ENCODE data around the gene PRR36.

Gene PRR36

GRCh38 chr19:7830823-7831222, 43.4 kb downstream of the PRR36 start:
- WGBS, 2 donors (ENCODE audit: extremely low coverage in 2 of 2, insufficient read length in 2 of 2, insufficient replicate concordance in 1 of 2) = no CpG with 5 or more reads among the region's 7 CpGs
- peaks cover 0 to 10% (median 0%) of the 10 kb centered on the region in 3 experiments for H3K27me3 ChIP-seq (ENCODE audit: control insufficient read depth in 3 of 3, insufficient read depth in 3 of 3, low read depth in 1 of 3, low read length in 3 of 3)
- no peak overlapping the region for H3K23ac ChIP-seq (ENCODE audit: low read depth, low read length, poor library complexity)
- H3K18ac ChIP-seq (ENCODE audit: low read length) = no peak overlapping the region
- no peak overlapping the region for H3K4ac ChIP-seq (ENCODE audit: low read length)
- peak overlapping the region in 1 of 2 donors; percentile 60 for H3K4me3 ChIP-seq (ENCODE audit: low read length in 2 of 2)
- peaks cover 2% of the 10 kb centered on the region for H3K79me1 ChIP-seq (ENCODE audit: low read depth, low read length)
- H2BK12ac ChIP-seq (ENCODE audit: low read length) = no peak overlapping the region
- H3K4me2 ChIP-seq (ENCODE audit: insufficient read depth, low read length, poor library complexity, severe bottlenecking) = peak overlapping the region; percentile 80
- no peaks in the 10 kb centered on the region for H3K9me3 ChIP-seq (replicated peaks in 1 of 2; ENCODE audit: control insufficient read depth in 2 of 2, insufficient read depth in 1 of 2, low read depth in 1 of 2, low read length in 2 of 2)
- no peak overlapping the region for H2BK120ac ChIP-seq (ENCODE audit: low read depth, low read length)
- no peak overlapping the region for H3K27ac ChIP-seq (replicated peaks; ENCODE audit: low read length)
- DNase-seq (ENCODE audit: low spot score) = no peak
- no peak overlapping the region for H2BK5ac ChIP-seq (ENCODE audit: low read length)
- H3K14ac ChIP-seq (ENCODE audit: low read length) = no peak overlapping the region
- no peak overlapping the region for H2AK5ac ChIP-seq (ENCODE audit: low read depth, low read length)
- H2AFZ ChIP-seq (ENCODE audit: low read length) = no peak overlapping the region
- H4K8ac ChIP-seq (ENCODE audit: low read depth, low read length) = no peak overlapping the region
- H3K4me1 ChIP-seq (ENCODE audit: control insufficient read depth in 2 of 2, insufficient read depth in 1 of 2, low read depth in 1 of 2, low read length in 2 of 2) = peaks cover 3 to 5% of the 10 kb centered on the region in 2 donors
- peak overlapping the region; percentile 63 for H3K9ac ChIP-seq (ENCODE audit: low read depth, low read length, poor library complexity)
- no peak overlapping the region for H4K91ac ChIP-seq (ENCODE audit: low read depth, low read length, poor library complexity)
- H2BK15ac ChIP-seq (ENCODE audit: low read length) = peak overlapping the region; percentile 43
- H3K36me3 ChIP-seq (replicated peaks in 1 of 2; ENCODE audit: control insufficient read depth in 2 of 2, insufficient read depth in 2 of 2, low read length in 2 of 2) = no peaks in the 10 kb centered on the region

- Histone ChIP-seq H3K27ac (replicated peaks; ENCODE audit: low read length) (no peak overlapping the region), H2AK5ac (ENCODE audit: low read depth, low read length) (no peak overlapping the region), H3K9ac (ENCODE audit: low read depth, low read length, poor library complexity) (no peak overlapping the region), H4K91ac (ENCODE audit: low read depth, low read length, poor library complexity) (no peak overlapping the region), H3K14ac (ENCODE audit: low read length) (no peak overlapping the region), H3K79me1 (ENCODE audit: low read depth, low read length) (peaks cover 2% of the 10 kb centered on the region), H3K36me3 (replicated peaks in 1 of 2; ENCODE audit: control insufficient read depth in 2 of 2, insufficient read depth in 2 of 2, low read length in 2 of 2) (no peaks in the 10 kb centered on the region), H3K27me3 (ENCODE audit: control insufficient read depth in 3 of 3, insufficient read depth in 3 of 3, low read depth in 1 of 3, low read length in 3 of 3) (peaks cover 0 to 10% (median 0%) of the 10 kb centered on the region in 3 experiments), H2BK12ac (ENCODE audit: low read length) (no peak overlapping the region), H3K23ac (ENCODE audit: low read depth, low read length, poor library complexity) (no peak overlapping the region), H2AFZ (ENCODE audit: low read length) (peak overlapping the region; percentile 95), H2BK5ac (ENCODE audit: low read length) (no peak overlapping the region), H3K18ac (ENCODE audit: low read length) (no peak overlapping the region), H2BK15ac (ENCODE audit: low read length) (no peak overlapping the region), H3K4me2 (ENCODE audit: insufficient read depth, low read length, poor library complexity, severe bottlenecking) (peak overlapping the region; percentile 80), H3K4me3 (ENCODE audit: low read length in 2 of 2) (peak overlapping the region; percentile 60 to 86), H2BK120ac (ENCODE audit: low read depth, low read length) (no peak overlapping the region), H3K4ac (ENCODE audit: low read length) (no peak overlapping the region), H4K8ac (ENCODE audit: low read depth, low read length) (no peak overlapping the region), H3K9me3 (replicated peaks in 1 of 2; ENCODE audit: control insufficient read depth in 2 of 2, insufficient read depth in 1 of 2, low read depth in 1 of 2, low read length in 2 of 2) (no peaks in the 10 kb centered on the region), H3K4me1 (ENCODE audit: control insufficient read depth in 2 of 2, insufficient read depth in 1 of 2, low read depth in 1 of 2, low read length in 2 of 2) (peaks cover 3 to 5% of the 10 kb centered on the region in 2 donors)
- DNase-seq (ENCODE audit: low spot score) = no peak
- no CpG with 5 or more reads among the region's 53 CpGs for WGBS, 2 donors (ENCODE audit: extremely low coverage in 2 of 2, insufficient read length in 2 of 2, insufficient replicate concordance in 1 of 2)
Observed at GRCh38 chr19:7830272-7830771, 43.9 kb downstream of the PRR36 start.

GRCh38 chr19:7829561-7830271, 44.5 kb downstream of the PRR36 start, which contains the start of gene EVI5L:
Gene EVI5L, plus strand, starts transcription at chr19:7830218. Its CDS starts 16,325 bp downstream, at chr19:7846543.
- peak within 1 kb of the TSS; percentile 43 for H2BK15ac ChIP-seq (ENCODE audit: low read length)
- H3K4me1 ChIP-seq (ENCODE audit: control insufficient read depth in 2 of 2, insufficient read depth in 1 of 2, low read depth in 1 of 2, low read length in 2 of 2) = peaks cover 3 to 5% of the 10 kb centered on the region in 2 donors
- H2AFZ ChIP-seq (ENCODE audit: low read length) = peak within 1 kb of the TSS; percentile 95
- WGBS, 2 donors (ENCODE audit: extremely low coverage in 2 of 2, insufficient read length in 2 of 2, insufficient replicate concordance in 1 of 2) = no CpG with 5 or more reads among the region's 45 CpGs
- H3K23ac ChIP-seq (ENCODE audit: low read depth, low read length, poor library complexity) = no peak within 1 kb of the TSS
- H4K8ac ChIP-seq (ENCODE audit: low read depth, low read length) = no peak within 1 kb of the TSS
- peaks cover 2% of the 10 kb centered on the region for H3K79me1 ChIP-seq (ENCODE audit: low read depth, low read length)
- H3K9me3 ChIP-seq (replicated peaks in 1 of 2; ENCODE audit: control insufficient read depth in 2 of 2, insufficient read depth in 1 of 2, low read depth in 1 of 2, low read length in 2 of 2) = no peaks in the 10 kb centered on the region
- peak within 1 kb of the TSS; percentile 60 to 86 for H3K4me3 ChIP-seq (ENCODE audit: low read length in 2 of 2)
- peak; percentile 100 for DNase-seq (ENCODE audit: low spot score)
- H3K27ac ChIP-seq (replicated peaks; ENCODE audit: low read length) = no peak within 1 kb of the TSS
- H2BK120ac ChIP-seq (ENCODE audit: low read depth, low read length) = no peak within 1 kb of the TSS
- H2BK5ac ChIP-seq (ENCODE audit: low read length) = no peak within 1 kb of the TSS
- no peak within 1 kb of the TSS for H2BK12ac ChIP-seq (ENCODE audit: low read length)
- no peak within 1 kb of the TSS for H4K91ac ChIP-seq (ENCODE audit: low read depth, low read length, poor library complexity)
- H3K18ac ChIP-seq (ENCODE audit: low read length) = peak within 1 kb of the TSS; percentile 20
- no peak within 1 kb of the TSS for H2AK5ac ChIP-seq (ENCODE audit: low read depth, low read length)
- no peaks in the 10 kb centered on the region for H3K36me3 ChIP-seq (replicated peaks in 1 of 2; ENCODE audit: control insufficient read depth in 2 of 2, insufficient read depth in 2 of 2, low read length in 2 of 2)
- no peak within 1 kb of the TSS for H3K14ac ChIP-seq (ENCODE audit: low read length)
- H3K4ac ChIP-seq (ENCODE audit: low read length) = no peak within 1 kb of the TSS
- H3K9ac ChIP-seq (ENCODE audit: low read depth, low read length, poor library complexity) = peak within 1 kb of the TSS; percentile 63
- H3K4me2 ChIP-seq (ENCODE audit: insufficient read depth, low read length, poor library complexity, severe bottlenecking) = peak within 1 kb of the TSS; percentile 80
- peaks cover 0 to 10% (median 0%) of the 10 kb centered on the region in 3 experiments for H3K27me3 ChIP-seq (ENCODE audit: control insufficient read depth in 3 of 3, insufficient read depth in 3 of 3, low read depth in 1 of 3, low read length in 3 of 3)

- H3K9me3 ChIP-seq (replicated peaks in 1 of 2; ENCODE audit: control insufficient read depth in 2 of 2, insufficient read depth in 1 of 2, low read depth in 1 of 2, low read length in 2 of 2) = no peaks in the 10 kb centered on the region
- H3K79me1 ChIP-seq (ENCODE audit: low read depth, low read length) = peaks cover 2% of the 10 kb centered on the region
- H2AFZ ChIP-seq (ENCODE audit: low read length) = peak overlapping the region; percentile 95
- H3K23ac ChIP-seq (ENCODE audit: low read depth, low read length, poor library complexity) = no peak overlapping the region
- no peak overlapping the region for H2BK12ac ChIP-seq (ENCODE audit: low read length)
- no peak overlapping the region for H2BK120ac ChIP-seq (ENCODE audit: low read depth, low read length)
- no peak overlapping the region for H3K9ac ChIP-seq (ENCODE audit: low read depth, low read length, poor library complexity)
- no CpG with 5 or more reads among the region's 18 CpGs for WGBS, 2 donors (ENCODE audit: extremely low coverage in 2 of 2, insufficient read length in 2 of 2, insufficient replicate concordance in 1 of 2)
- peak overlapping the region; percentile 60 to 72 for H3K4me3 ChIP-seq (ENCODE audit: low read length in 2 of 2)
- H3K4me2 ChIP-seq (ENCODE audit: insufficient read depth, low read length, poor library complexity, severe bottlenecking) = peak overlapping the region; percentile 76
- H2AK5ac ChIP-seq (ENCODE audit: low read depth, low read length) = no peak overlapping the region
- no peaks in the 10 kb centered on the region for H3K36me3 ChIP-seq (replicated peaks in 1 of 2; ENCODE audit: control insufficient read depth in 2 of 2, insufficient read depth in 2 of 2, low read length in 2 of 2)
- H4K8ac ChIP-seq (ENCODE audit: low read depth, low read length) = no peak overlapping the region
- H2BK15ac ChIP-seq (ENCODE audit: low read length) = no peak overlapping the region
- no peak overlapping the region for H3K4ac ChIP-seq (ENCODE audit: low read length)
- H3K27ac ChIP-seq (replicated peaks; ENCODE audit: low read length) = no peak overlapping the region
- no peak overlapping the region for H2BK5ac ChIP-seq (ENCODE audit: low read length)
- no peak for DNase-seq (ENCODE audit: low spot score)
- H3K14ac ChIP-seq (ENCODE audit: low read length) = no peak overlapping the region
- peak overlapping the region; percentile 20 for H3K18ac ChIP-seq (ENCODE audit: low read length)
- peaks cover 0 to 10% (median 0%) of the 10 kb centered on the region in 3 experiments for H3K27me3 ChIP-seq (ENCODE audit: control insufficient read depth in 3 of 3, insufficient read depth in 3 of 3, low read depth in 1 of 3, low read length in 3 of 3)
- H3K4me1 ChIP-seq (ENCODE audit: control insufficient read depth in 2 of 2, insufficient read depth in 1 of 2, low read depth in 1 of 2, low read length in 2 of 2) = peaks cover 3 to 5% of the 10 kb centered on the region in 2 donors
- no peak overlapping the region for H4K91ac ChIP-seq (ENCODE audit: low read depth, low read length, poor library complexity)
Observed at GRCh38 chr19:7829166-7829520, 45.0 kb downstream of the PRR36 start.
